Measurements from ENCODE around the gene ARRDC3.
"Not testable (repeated sequence)": the region's sequence is repeated elsewhere in the genome, so short reads cannot be mapped to it uniquely, and the experiment has no call there.

Gene ARRDC3, protein sequence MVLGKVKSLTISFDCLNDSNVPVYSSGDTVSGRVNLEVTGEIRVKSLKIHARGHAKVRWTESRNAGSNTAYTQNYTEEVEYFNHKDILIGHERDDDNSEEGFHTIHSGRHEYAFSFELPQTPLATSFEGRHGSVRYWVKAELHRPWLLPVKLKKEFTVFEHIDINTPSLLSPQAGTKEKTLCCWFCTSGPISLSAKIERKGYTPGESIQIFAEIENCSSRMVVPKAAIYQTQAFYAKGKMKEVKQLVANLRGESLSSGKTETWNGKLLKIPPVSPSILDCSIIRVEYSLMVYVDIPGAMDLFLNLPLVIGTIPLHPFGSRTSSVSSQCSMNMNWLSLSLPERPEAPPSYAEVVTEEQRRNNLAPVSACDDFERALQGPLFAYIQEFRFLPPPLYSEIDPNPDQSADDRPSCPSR

DNA sequence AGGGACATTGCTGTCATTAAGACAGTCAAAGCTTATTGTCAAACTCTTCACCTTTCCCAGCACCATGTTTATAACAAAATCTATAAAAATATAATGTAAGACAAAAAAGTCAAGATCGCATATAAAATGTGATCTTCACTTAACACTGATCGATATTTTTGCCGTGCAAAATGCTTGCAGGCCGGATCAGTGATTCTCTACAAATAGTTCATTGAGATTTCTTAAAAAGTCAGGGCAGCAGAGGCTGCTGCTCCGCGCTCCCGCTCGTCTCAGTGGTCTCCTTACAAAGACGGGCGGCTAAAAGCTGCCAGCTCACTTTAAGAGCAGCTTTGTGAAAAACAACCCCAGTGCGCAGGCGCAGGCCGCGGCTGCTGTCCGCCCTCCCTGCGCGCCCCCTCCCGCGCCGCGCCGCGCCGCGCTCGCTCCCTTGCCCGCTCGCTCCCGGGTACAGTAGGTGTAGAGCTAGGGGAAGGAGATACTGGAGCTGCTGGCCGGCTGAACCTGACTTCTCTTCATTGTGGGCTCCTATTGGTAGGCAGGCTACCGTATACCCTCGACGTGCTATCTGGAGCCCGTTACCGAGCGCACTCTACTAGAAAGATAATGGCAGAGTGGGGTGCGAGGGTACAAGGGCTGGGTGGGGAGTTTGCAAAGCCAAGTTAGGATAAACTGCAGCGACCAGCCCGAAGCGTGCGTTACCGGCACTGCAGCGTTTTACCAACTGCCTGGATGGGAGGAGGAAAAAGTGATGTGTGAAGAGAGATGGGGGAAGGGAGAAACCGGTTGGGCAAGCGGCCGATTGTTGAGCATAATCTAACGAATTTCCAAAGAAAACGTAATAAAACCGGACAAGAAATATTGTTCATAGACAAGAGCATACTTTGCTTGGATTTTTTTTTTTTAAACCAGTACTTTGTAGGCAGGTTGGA is at the start of gene ARRDC3:
ARRDC3 (minus strand) TSS at position 291 of the 929 bp plus-strand sequence; CDS start at position 66, 225 bp downstream.
- in situ Hi-C loops (cut with MboI; ENCODE audit: low sequenced_read_pairs), result no loop called here

DNA sequence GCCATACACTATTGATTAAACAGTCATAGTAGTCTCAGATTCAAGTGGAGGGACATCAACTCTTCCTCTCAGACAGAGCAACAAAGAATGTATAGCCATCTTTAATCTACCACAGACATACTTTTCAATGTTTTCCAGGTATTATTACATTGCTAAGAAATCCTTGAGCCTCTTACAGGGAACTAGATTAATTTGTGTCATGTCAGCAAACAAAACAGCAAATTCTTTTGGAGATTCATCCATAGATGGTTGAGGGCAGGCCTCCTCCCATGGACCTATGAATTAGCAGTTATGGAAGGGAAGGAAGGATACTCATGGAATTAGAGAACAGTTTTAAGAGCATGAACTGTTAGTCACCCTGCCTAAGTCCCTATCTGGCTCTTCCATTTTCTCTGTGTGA is 47.8 kb upstream of the ARRDC3 start:
- in situ Hi-C loops (cut with MboI; ENCODE audit: low sequenced_read_pairs), result no loop called here

DNA sequence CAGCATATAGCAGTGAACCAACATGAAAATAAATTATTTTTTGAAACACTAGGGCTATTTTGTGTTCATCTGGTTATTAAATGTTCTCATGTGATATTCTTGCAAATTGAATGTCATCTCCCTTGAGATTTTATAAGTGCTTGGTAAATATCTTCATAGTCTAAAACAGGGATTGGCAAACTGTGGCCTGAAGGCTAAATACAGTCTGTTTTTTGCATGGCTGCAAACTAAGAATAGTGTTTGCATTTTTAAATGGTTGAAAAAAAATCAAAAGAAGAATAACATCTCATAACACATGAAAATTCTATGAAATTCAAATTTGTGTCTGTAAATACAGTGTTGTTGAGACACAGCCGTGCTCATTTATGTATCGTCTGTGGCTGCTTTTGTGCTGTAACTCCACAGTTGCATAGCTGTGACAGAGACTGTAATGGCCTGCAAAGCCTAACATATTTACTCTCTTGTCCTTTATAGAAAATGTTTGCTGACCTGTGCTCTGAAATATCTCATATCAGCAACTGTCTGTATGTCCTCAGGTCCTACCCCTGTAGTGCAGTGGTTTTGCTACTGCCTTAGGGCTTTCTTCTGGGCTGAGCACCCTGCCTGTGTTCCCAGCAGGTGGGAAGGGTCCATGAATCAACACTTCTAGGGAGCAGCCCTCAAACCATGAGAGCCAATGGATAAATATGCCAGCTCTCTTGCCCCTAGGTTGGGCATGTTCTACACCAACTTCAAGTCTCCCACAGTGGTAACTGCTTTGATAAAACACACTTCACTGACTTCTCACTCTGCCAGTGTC is 41.7 kb upstream of the ARRDC3 start:
- in situ Hi-C loops (cut with MboI; ENCODE audit: low sequenced_read_pairs), result no loop called here

DNA sequence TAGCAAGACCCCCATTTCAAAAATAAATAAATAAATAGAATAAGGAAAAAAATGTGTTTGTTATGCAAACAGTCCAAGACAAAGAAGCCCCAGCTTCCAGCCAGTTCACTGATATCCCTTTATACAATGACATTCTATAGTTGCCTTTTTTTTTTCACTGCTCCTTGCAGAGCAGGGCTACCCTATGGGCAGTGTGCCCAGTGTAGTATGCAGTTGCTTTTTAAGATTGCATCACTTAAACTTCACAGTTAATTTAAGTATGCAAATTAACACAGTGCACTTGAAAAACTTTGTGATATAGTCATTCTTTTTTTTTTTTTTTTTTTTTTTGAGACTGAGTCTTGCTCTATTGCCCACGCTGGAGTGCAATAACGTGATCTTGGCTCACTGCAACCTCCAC is 40.8 kb upstream of the ARRDC3 start:
- in situ Hi-C loops (cut with MboI; ENCODE audit: low sequenced_read_pairs), result no loop called here

DNA sequence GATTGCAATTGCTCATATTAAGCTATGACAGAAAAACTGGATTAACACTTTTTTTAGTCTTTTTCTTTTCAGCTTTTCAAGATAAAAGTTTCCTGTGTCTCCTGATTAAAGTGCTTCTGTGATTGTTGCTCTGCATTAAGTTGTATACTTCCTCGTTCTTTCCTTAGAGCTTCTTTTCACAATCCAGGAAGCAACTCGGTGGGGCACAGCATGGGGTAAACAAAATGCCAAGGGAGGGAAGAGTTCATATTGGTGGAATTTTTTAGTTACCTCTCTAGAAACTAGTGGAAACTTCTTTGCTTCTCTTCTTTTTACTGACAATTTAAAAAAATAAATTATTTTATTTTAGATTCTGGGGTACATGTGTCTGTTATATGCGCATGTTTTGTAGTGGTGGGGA is 37.8 kb upstream of the ARRDC3 start:
- in situ Hi-C loops (cut with MboI; ENCODE audit: low sequenced_read_pairs), result no loop called here

DNA sequence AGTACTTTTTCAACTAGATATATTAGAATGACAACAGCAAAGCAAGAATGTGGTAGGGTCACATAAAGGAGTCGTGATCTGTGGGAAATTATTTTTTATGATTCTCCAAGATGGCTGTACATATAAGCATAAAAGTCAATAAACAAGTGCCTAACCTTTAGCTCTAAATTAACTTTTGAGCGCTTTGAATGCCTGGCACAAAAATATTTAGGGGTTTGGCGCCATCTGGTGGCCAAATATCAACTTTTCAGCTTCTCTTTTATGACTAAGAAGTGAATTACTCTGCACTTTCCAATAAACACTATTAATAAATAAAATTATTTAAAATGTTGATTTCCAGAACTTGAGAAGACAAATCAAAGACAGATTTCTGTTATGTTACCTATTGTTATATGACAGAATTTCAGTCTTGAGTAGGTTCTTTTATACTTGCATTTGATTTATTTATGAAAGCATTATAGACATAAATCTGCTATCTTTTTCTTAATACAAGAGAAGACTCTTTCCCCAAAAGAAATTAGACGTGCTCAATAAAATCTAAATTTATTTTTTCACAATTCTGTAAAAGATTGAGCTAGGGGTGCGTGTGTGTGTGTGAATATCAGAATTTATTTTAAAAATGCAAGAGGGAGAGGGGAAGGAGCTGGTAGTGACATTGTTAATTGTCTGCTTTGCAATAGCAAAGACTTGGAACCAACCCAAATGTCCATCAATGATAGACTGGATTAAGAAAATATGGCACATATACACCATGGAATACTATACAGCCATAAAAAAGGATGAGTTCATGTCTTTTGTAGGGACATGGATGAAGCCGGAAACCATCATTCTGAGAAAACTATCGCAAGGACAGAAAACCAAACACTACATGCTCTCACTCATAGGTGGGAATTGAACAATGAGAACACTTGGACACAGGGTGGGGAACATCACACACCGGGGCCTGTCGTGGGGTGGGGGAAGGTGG is 36.7 kb upstream of the ARRDC3 start:
- in situ Hi-C loops (cut with MboI; ENCODE audit: low sequenced_read_pairs), result no loop called here

DNA sequence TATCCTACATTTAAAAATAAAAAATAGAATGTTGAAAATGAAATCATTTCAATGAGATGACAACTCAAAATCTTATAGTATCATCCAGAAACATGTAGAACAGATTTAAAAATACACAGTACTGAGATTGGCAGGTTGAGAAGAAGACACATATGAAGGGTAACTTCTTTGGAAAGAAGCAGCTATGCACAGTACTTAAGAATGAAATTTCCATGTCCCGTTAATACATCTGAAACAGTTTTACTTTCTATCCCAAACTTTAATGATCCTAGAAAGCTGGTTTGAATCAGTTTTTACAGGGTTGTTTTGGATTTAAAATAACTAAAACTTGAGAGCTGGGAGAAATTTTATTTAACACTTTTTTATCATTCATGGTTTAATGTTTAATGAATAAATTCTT is 36.0 kb upstream of the ARRDC3 start:
- in situ Hi-C loops (cut with MboI; ENCODE audit: low sequenced_read_pairs), result no loop called here

DNA sequence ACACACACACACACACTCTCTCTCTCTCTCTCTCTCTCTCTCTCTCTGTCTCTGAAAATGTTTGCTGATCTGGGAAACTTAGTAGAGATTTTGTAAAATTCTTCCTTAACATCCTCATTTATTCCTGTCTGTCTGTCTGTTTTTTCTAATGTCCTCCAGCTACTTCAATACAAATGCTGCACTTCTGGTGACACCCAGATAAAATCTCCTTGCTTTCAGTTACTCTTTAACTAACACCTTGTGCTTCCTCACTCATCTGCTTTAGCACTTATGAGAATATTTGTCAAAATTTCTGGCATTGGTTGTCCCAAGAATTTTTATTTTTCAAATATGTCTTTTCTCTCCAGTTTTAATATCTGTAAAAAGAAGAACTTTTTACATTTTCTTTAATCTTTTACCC is 35.0 kb upstream of the ARRDC3 start:
- in situ Hi-C loops (cut with MboI; ENCODE audit: low sequenced_read_pairs), result no loop called here

DNA sequence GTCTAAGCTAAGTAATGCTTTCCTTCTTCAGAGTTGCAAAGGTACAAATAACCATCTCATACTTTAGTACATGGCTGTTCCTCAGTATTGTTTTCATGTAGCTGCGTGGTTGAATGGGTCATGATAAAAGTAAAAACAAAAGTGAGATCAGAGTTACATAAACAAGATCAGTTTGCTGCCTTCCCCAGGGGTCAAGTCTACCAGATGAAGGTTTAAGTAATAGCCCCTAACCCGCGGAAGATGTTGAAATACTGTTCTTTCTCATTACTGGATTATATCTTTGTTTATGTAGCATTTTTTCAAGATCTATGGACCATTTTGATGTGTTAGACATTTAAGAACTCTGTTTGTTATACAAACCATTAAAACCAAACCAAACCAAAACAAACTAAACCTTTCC is 34.1 kb upstream of the ARRDC3 start:
- in situ Hi-C loops (cut with MboI; ENCODE audit: low sequenced_read_pairs), result no loop called here

DNA sequence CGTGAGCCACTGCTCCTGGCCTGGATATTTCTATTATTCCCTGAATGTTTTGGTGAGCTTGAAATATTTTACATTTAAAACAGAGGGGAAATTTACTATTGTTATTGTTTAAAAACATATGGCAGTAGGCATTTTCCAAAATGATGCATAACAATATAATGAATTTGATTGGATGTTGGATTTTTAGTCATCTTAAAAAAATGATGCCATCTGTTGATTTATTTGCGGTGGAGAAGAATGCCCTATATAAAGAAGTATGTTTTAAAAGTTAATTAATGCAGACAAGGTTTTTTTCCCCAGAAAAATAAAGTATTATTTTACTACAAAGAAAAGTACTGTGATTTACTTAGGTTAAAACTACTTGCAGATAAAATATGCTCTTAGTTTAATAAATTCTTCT is 33.4 kb upstream of the ARRDC3 start:
- in situ Hi-C loops (cut with MboI; ENCODE audit: low sequenced_read_pairs), result no loop called here

DNA sequence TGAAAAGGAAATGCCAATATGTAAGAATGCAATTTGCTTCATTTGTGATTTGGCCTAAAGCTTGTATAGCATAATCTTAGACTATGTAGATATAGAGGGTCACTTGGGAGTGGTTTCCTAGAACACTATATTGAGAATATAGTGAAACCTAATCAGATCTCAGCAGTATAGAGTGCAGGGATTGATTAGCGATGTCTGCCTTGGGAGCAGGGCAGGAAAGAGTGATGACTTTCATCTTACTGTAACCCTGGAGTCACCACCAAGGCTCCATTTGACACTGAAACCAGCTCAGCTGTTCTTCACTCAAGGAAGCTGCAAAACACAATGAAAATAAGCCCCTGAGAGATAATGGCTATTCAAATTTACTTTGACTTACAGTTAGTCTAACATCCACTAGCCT is 26.2 kb upstream of the ARRDC3 start:
- in situ Hi-C loops (cut with MboI; ENCODE audit: low sequenced_read_pairs), result no loop called here

DNA sequence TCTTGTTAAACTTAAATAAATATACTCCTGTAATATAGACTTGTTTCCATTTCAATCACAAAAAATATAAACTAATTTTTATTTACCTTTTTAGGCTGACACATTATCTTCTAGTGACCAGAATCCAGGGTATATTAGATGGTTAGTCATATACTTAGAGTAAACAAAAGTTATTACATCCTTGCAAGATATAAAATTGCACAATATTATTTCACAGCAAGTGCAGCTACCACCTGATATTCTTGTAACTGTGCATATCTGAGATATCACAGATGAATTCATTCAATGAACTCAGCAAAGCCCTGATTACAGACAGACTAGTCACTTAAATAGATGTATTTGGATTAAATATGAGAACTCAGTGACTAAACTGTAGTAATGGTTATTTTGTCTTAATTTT is 25.6 kb upstream of the ARRDC3 start:
- in situ Hi-C loops (cut with MboI; ENCODE audit: low sequenced_read_pairs), result no loop called here

DNA sequence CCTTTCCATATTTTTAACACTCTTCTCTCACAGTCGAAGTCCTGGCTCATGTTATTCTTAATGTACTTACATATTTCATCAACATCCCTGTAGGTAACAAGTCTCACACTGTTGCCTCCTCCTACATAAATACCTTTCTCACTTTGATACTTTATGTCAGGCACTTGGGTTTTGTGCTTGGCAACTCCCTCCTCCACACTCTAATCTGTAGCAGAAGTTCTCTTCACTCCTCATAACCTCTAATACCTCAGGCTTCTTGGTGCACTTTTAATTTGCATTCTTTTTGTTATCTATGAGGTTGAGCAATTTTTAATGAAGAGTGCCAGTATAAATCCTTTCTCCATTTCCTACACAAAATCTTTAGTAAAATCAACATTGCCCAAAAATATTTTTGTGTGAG is 24.1 kb upstream of the ARRDC3 start:
- in situ Hi-C loops (cut with MboI; ENCODE audit: low sequenced_read_pairs), result no loop called here

DNA sequence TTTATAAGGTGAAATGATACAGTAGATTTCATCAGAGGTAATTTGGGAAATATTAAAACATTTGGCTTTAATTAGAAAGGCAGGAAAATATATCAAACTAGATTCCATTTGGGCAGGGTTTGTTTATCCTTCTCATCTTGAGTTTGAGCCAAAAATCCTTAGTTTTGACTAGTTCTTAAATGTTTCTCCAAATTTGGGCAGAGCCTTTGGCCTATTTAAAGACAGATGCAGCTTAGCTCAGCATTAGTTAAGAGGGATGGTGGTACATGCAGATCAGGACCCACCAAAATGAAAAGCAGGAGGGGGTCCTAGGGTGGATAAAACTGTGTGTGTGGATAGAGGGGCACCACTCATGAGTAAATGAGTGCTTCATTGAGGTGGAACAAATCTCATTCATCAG is 20.3 kb upstream of the ARRDC3 start:
- in situ Hi-C loops (cut with MboI; ENCODE audit: low sequenced_read_pairs), result no loop called here

DNA sequence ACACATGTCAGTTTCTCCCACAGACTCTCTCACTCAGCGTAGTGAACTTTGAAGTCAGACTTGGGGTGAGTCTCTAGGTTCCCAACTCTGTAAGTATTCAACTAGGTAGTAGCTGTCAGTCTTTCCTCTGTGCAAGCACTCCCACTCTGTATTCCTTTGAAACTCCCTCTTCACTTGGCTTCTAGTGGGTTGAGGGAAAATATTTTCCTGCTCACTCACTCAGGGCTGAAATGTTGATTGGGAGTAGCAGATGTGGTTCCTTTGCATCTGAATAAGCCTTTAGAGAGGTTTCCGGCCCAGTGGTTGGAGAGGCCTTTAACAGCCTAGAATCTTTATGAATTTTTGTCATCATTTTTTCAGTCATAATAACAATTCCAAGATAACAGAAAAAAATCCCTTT is 18.1 kb upstream of the ARRDC3 start:
- in situ Hi-C loops (cut with MboI; ENCODE audit: low sequenced_read_pairs), result no loop called here

DNA sequence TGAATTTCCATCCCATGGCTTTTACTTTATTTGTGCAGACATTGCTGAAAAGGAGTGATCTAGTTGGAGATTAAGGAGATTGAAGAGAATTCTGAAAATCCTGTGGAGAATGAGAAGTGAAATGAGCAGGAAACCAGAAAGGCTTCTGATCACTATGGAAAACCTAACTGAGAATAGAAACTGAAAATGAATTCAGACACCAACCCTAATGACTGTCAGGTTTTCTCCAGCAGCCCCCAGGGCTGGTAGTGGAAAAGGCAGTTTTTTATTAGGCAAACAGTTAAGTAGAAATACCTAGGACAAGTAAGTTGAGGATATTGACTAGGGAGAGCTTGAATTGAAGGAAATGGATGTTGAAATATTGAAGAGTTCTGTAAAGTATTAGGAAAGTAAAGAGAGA is 14.7 kb upstream of the ARRDC3 start:
- in situ Hi-C loops (cut with MboI; ENCODE audit: low sequenced_read_pairs), result no loop called here

DNA sequence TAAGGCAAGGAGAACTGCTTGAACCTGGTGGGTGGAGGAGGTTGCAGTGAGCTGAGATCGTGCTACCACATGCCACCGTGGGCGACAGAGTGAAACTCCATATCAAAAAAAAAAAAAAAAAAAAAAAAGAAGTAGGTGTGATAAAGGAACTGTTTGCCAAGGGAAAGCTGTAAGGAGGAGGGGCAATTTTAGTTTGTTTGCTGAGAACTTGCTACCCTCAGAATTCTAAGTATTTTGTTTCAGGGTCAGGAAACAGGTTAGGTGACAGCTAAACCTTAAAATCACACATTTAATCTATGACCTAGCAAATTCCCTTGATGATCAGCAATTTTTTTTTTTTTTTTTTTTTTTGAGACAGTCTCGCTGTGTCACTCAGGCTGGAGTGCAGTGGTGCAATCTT is 7.2 kb upstream of the ARRDC3 start:
- in situ Hi-C loops (cut with MboI; ENCODE audit: low sequenced_read_pairs), result no loop called here

DNA sequence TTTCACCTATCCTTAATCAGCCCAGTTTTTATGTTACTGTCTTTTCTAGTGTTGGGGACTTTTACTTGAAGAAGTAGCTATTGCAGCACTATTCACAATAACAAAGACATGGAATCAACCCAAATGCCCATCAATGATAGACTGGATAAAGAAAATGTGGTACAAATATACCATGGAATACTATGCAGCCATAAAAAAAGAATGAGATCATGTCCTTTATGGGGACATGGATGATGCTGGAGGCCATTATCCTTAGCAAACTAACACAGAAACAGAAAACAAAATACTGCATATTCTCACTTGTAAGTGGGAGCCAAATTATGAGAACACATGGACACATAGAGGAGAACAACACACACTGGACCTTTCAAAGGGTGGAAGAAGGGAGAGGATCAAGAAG is 6.4 kb upstream of the ARRDC3 start:
- in situ Hi-C loops (cut with MboI; ENCODE audit: low sequenced_read_pairs), result not testable (repeated sequence)

DNA sequence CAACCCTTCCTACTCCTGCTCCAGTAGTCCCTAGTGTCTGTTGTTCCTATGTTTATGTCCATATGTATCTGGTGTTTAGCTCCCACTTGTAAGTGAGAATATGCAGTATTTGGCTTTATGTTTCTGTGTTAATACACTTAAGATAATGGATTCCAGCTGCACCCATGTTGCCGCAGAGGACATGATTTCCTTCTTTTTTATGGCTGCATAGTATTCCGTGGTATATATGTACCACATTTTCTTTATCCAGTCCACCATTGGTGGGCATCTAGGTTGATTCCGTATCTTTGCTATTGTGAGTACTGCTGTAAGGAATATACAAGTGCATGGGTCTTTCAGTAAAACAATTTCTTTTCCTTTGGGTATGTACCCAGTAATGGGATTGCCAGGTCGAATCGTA is 5.2 kb upstream of the ARRDC3 start:
- in situ Hi-C loops (cut with MboI; ENCODE audit: low sequenced_read_pairs), result no loop called here

DNA sequence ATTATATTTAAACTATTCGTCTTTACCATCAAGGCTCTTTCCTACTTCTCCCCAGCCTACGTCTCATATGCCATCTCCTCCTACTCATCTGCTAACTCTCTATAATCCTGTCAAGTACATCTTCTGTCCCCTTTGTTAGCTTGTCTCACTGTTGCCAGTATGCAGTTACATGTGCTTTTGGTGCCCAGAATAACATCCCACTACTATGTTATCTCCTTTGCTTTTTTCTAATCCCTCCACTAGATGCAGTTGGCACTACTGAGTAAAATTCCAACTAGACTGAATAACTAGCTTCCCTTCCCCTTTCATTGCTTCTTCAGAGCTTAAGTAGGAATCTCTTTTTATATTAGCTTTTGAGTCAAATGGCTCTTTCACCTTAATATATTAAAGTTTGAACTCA is 3.0 kb upstream of the ARRDC3 start:
- in situ Hi-C loops (cut with MboI; ENCODE audit: low sequenced_read_pairs), result no loop called here
